Loucy (cell line): ENCODE data around the gene PREX1.

Experiments
- H2AFZ ChIP-seq: fragments of 200-600 bp; sonication (generic); 2 replicates; pipeline ENCODE4 v1.6.0; 2016; ENCODE audit warnings: antibody characterized with exemption, mild to moderate bottlenecking, low read length, moderate library complexity
- H3F3A ChIP-seq: fragments of 200-600 bp; 2 replicates; pipeline ENCODE4 v1.6.0; 2016; ENCODE audit warnings: antibody characterized with exemption, low read depth, mild to moderate bottlenecking
- H3K27me3 ChIP-seq: fragments of 200-600 bp; sonication (generic); 2 replicates; pipeline ENCODE4 v1.6.1; 2014; ENCODE audit warnings: low read length, mild to moderate bottlenecking; ENCODE audit not compliant: insufficient read depth, poor library complexity, severe bottlenecking
- H3K36me3 ChIP-seq: fragments of 200-600 bp; sonication (generic); 2 replicates; pipeline ENCODE4 v1.6.1; 2016; ENCODE audit warnings: low read length; ENCODE audit not compliant: insufficient read depth
- H3K4me1 ChIP-seq: fragments of 200-600 bp; sonication (generic); 2 replicates; pipeline ENCODE4 v1.5.1; 2014; ENCODE audit warnings: low read length, mild to moderate bottlenecking; ENCODE audit not compliant: insufficient read depth, poor library complexity, severe bottlenecking
- H3K4me2 ChIP-seq: fragments of 200-600 bp; sonication (generic); 2 replicates; pipeline ENCODE4 v1.6.0; 2014; ENCODE audit warnings: antibody characterized with exemption, low read length, low read depth, mild to moderate bottlenecking; ENCODE audit not compliant: poor library complexity, severe bottlenecking
- H3K4me3 ChIP-seq: fragments of 200-600 bp; sonication (generic); 2 replicates; pipeline ENCODE4 v1.5.1; 2014; ENCODE audit warnings: low read length, mild to moderate bottlenecking, mixed read lengths; ENCODE audit not compliant: poor library complexity, severe bottlenecking
- H3K79me2 ChIP-seq: fragments of 200-600 bp; sonication (generic); 2 replicates; pipeline ENCODE4 v1.6.1; 2014; ENCODE audit warnings: low read length; ENCODE audit not compliant: insufficient read depth
- H3K9ac ChIP-seq: fragments of 200-600 bp; sonication (generic); 2 replicates; pipeline ENCODE4 v1.6.0; 2014; ENCODE audit warnings: mild to moderate bottlenecking, low read depth, low read length, moderate library complexity; ENCODE audit not compliant: poor library complexity, severe bottlenecking
- H3K9me2 ChIP-seq: fragments of 200-600 bp; sonication (generic); replicated peaks from 2 replicates; pipeline ENCODE4 v1.6.1; 2016; ENCODE audit warnings: low read depth, low read length, mixed read lengths
- H3K9me3 ChIP-seq: fragments of 200-600 bp; sonication (generic); 2 replicates; pipeline ENCODE4 v1.6.1; 2014; ENCODE audit warnings: mild to moderate bottlenecking, antibody characterized with exemption, low read length, low read depth; ENCODE audit not compliant: insufficient read depth
- H4K20me1 ChIP-seq: fragments of 200-600 bp; sonication (generic); 2 replicates; pipeline ENCODE4 v1.6.0; 2014; ENCODE audit warnings: antibody characterized with exemption, low read length, mild to moderate bottlenecking; ENCODE audit not compliant: insufficient read depth, poor library complexity, severe bottlenecking
- EZH2phosphoT487 ChIP-seq: fragments of 200-600 bp; IDR thresholded peaks from 2 replicates; pipeline ENCODE4 v1.6.1; 2018; ENCODE audit warnings: antibody characterized with exemption, mild to moderate bottlenecking, moderate library complexity, borderline replicate concordance
- TF ChIP-seq, protein P1 (sequence below): fragments of 200-600 bp; sonication (generic); conservative IDR thresholded peaks from 2 replicates; pipeline ENCODE4 v1.5.1; 2014; ENCODE audit warnings: mild to moderate bottlenecking, antibody characterized with exemption, low read length

PREX1 gene

DNA sequence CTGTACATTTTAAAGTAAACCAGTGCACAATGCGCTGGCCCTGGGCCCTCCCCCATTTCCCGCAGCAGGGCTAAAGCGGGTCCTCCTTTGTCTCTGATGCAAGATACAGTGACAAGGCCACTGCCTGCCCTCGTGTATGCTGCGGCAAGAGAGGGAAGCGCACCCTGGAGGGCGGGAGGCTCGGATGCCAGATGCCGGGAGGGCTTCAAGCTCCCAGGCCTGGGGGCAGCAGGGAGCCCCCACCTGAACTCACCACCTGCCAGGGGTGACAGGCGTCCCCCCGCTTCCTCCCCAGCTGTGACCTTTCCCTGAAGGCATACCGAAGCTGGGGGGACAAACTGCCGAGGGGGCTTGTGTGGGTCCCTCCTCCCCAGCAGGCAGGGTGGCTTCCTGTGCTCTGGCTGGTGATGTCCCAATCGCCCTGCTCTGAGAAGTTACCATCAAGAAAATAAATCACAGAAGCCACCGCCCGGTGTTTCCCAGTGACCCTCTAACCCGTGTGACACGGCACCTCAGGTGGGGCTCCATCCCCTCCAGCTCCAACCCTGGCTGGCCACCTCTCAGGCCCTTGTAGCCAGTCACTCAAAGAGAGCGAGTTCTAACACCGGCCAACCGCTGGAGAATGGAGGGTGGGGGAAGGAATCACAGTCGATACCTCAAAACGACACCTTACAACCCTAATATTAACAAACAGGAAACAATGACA is 203.3 kb downstream of the PREX1 start:
- Histone ChIP-seq H3K9me2 (no peaks in the 10 kb centered on the region), H3K9me3 (no peaks in the 10 kb centered on the region), H4K20me1 (no peaks in the 10 kb centered on the region), H3K4me3 (no peak overlapping the region), H3K4me2 (no peak overlapping the region), H3K4me1 (peaks cover 6% of the 10 kb centered on the region), H3K9ac (no peak overlapping the region), H3K79me2 (no peaks in the 10 kb centered on the region), H2AFZ (no peak overlapping the region), H3K36me3 (0 out of 2 replicates have a peak, but pooled peaks cover 6% of the 10 kb centered on the region), H3F3A (no peaks in the 10 kb centered on the region), H3K27me3 (no peaks in the 10 kb centered on the region)
- TF ChIP-seq, protein P1, sequence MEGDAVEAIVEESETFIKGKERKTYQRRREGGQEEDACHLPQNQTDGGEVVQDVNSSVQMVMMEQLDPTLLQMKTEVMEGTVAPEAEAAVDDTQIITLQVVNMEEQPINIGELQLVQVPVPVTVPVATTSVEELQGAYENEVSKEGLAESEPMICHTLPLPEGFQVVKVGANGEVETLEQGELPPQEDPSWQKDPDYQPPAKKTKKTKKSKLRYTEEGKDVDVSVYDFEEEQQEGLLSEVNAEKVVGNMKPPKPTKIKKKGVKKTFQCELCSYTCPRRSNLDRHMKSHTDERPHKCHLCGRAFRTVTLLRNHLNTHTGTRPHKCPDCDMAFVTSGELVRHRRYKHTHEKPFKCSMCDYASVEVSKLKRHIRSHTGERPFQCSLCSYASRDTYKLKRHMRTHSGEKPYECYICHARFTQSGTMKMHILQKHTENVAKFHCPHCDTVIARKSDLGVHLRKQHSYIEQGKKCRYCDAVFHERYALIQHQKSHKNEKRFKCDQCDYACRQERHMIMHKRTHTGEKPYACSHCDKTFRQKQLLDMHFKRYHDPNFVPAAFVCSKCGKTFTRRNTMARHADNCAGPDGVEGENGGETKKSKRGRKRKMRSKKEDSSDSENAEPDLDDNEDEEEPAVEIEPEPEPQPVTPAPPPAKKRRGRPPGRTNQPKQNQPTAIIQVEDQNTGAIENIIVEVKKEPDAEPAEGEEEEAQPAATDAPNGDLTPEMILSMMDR = no peak
- TF ChIP-seq EZH2phosphoT487 = no peak

DNA sequence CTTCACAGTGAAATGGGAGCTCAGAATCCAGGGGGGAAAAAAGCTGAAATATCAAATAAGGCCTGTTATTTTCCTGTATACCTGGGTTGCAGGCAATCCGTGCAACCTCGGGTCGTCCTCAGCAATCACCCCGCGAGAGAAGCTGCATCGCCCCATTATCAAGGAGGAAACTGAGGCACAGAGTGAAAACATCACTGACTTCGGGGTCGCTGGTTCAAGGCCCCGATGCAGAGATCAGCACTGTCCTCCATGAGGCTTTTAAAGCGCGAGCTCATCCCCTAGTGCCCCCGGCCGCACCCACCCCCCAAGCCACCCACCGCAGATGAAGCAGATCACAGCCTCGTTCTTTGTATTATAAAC is 203.9 kb downstream of the PREX1 start:
- Histone ChIP-seq H3K79me2 (no peaks in the 10 kb centered on the region), H2AFZ (no peak overlapping the region), H4K20me1 (no peaks in the 10 kb centered on the region), H3K4me3 (no peak overlapping the region), H3K27me3 (no peaks in the 10 kb centered on the region), H3K4me1 (peaks cover 6% of the 10 kb centered on the region), H3K9me2 (no peaks in the 10 kb centered on the region), H3K36me3 (0 out of 2 replicates have a peak, but pooled peaks cover 6% of the 10 kb centered on the region), H3F3A (no peaks in the 10 kb centered on the region), H3K4me2 (no peak overlapping the region), H3K9ac (no peak overlapping the region), H3K9me3 (no peaks in the 10 kb centered on the region)
- no peak for TF ChIP-seq EZH2phosphoT487
- TF ChIP-seq, protein P1 = no peak

DNA sequence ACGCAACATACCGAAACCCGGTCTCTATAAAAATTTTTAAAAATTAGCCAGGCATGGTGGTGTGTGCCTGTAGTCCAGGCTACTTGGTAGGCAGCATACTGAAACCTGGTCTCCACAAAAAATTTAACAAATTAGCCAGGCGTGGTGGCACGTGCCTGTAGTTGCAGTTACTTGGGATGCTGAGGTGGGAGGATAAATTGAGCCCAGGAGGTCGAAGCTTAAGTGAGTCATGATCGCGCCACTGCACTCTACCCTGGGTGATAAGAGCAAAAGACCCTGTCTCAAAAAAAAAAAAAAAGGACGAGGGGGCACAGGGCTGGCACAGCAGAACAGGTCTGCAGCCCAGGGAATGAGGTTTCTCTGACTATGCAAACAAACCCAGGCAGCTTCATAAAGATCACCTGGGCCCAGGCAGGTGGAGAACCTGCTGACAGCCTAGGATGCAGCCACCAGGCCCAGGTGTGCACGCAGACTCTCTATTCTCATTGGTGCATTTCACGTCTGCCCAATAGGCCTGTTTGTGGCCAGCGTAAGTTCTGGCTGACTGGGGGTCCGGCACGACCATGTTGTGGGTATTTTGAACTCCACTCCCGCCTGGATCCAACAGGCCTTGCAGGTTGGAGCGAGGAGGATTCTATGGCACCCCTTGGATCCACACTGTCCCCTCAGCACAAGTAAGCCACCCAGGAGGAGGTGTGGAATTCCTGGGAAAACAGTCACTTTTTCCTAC is 204.5 kb downstream of the PREX1 start:
- no peak for TF ChIP-seq EZH2phosphoT487
- TF ChIP-seq, protein P1 = no peak
- Histone ChIP-seq H3K4me3 (no peak overlapping the region), H4K20me1 (no peaks in the 10 kb centered on the region), H3K79me2 (no peaks in the 10 kb centered on the region), H3K4me1 (peaks cover 6% of the 10 kb centered on the region), H3K27me3 (no peaks in the 10 kb centered on the region), H3K9ac (no peak overlapping the region), H3K9me2 (no peaks in the 10 kb centered on the region), H2AFZ (no peak overlapping the region), H3F3A (no peaks in the 10 kb centered on the region), H3K36me3 (0 out of 2 replicates have a peak, but pooled peaks cover 6% of the 10 kb centered on the region), H3K4me2 (no peak overlapping the region), H3K9me3 (no peaks in the 10 kb centered on the region)
